ENCODE measurements around the gene CRYBB2.
"Not testable (repeated sequence)": the region's sequence is repeated elsewhere in the genome, so short reads cannot be mapped to it uniquely, and the experiment has no call there.

CRYBB2 gene

DNA sequence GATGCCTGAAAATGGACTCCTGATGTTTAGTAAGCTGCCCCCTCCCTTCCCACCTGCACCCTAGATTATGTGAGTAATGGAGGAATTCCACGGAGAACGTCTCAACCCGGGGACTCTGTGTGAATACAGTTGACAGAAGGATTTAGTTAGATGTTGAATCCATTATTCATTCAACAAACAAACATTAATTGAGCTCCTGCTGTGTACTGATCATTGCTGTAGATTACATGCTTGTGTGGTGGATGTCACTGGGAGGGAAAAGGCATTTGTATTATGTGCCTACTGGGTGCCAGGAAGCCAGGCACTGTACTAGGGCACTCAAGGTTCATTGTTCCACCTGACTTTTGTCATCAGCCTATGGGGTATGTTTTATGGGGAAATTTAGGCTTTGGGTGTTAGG, 42.6 kb upstream of the CRYBB2 start:
- no peak overlapping the region for H3K4me3 ChIP-seq (ENCODE audit: low read depth, low read length)

DNA sequence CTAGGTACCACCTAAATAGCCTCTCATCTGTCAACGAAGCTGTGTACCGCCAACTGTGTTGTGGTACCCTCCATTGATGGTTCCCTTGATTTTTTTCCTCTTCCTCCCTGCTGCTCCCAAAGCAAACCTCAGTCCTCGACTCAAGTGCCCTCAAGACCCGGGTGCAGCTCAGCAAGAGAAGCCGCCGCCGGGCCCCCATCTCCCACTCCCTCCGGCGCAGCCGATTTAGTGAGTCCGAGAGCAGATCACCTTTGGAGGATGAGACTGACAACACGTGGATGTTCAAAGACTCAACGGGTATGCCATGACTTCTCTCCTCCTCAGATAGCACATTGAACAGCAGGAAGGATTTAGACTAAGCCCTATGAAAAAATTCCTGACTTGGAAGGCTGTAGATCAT, 42.2 kb upstream of the CRYBB2 start:
- TF ChIP-seq, protein P1, sequence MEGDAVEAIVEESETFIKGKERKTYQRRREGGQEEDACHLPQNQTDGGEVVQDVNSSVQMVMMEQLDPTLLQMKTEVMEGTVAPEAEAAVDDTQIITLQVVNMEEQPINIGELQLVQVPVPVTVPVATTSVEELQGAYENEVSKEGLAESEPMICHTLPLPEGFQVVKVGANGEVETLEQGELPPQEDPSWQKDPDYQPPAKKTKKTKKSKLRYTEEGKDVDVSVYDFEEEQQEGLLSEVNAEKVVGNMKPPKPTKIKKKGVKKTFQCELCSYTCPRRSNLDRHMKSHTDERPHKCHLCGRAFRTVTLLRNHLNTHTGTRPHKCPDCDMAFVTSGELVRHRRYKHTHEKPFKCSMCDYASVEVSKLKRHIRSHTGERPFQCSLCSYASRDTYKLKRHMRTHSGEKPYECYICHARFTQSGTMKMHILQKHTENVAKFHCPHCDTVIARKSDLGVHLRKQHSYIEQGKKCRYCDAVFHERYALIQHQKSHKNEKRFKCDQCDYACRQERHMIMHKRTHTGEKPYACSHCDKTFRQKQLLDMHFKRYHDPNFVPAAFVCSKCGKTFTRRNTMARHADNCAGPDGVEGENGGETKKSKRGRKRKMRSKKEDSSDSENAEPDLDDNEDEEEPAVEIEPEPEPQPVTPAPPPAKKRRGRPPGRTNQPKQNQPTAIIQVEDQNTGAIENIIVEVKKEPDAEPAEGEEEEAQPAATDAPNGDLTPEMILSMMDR (conservative IDR thresholded peaks at IDR 0.05; ENCODE audit: low read depth, low read length), result no peak
- no peak for DNase-seq (ENCODE audit: low read depth)
- no peak overlapping the region for H3K4me3 ChIP-seq (ENCODE audit: low read depth, low read length)

More for the DNA sequence above, 42.6 kb upstream of the CRYBB2 start:
- TF ChIP-seq, protein P1 (conservative IDR thresholded peaks at IDR 0.05; ENCODE audit: low read depth, low read length), result no peak
- DNase-seq (ENCODE audit: low read depth), result no peak

DNA sequence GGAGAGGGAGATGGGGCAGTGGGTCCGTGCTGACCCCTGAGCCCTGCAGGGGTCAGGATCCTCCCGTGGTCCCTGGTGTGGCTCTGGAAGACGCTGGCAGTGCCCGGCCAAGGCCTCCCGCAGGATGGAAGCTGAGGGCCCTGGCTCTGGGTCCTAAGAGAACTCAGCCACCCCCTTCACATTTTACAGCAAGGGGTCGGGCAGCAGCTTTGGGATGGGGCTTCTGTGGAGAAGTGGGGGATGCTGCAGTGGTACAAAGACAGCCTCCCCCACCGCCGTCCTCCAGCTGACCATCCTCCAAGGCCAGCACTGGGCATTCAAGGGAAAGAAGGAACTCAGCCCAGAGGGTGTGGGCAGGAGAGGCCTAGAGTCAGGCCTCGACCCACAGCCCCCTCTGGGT, 41.5 kb upstream of the CRYBB2 start:
- no peak overlapping the region for H3K4me3 ChIP-seq (ENCODE audit: low read depth, low read length)
- no peak for DNase-seq (ENCODE audit: low read depth)
- TF ChIP-seq, protein P1 (conservative IDR thresholded peaks at IDR 0.05; ENCODE audit: low read depth, low read length), result no peak

DNA sequence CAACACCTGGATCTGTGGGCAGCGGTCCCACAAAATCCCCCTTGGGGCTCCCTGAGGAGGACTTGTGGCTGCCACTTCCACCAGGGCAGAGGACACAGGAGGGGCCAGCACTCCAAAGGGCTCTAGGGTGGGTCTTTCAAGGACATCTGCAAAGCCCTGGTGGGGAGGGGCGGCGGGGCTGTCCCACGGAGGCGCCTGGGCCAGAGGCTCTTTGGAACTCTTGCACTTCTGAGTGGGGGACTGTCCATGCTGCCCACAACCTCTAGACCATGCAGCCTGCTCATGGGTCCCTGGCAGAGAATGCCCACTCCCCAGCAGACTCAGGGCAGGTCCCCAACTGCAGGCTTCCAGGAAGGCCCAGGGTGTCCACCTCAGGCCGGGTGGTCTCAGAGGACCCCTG, 41.1 kb upstream of the CRYBB2 start:
- DNase-seq (ENCODE audit: low read depth); H3K4me3 ChIP-seq (ENCODE audit: low read depth, low read length): not testable (repeated sequence)

DNA sequence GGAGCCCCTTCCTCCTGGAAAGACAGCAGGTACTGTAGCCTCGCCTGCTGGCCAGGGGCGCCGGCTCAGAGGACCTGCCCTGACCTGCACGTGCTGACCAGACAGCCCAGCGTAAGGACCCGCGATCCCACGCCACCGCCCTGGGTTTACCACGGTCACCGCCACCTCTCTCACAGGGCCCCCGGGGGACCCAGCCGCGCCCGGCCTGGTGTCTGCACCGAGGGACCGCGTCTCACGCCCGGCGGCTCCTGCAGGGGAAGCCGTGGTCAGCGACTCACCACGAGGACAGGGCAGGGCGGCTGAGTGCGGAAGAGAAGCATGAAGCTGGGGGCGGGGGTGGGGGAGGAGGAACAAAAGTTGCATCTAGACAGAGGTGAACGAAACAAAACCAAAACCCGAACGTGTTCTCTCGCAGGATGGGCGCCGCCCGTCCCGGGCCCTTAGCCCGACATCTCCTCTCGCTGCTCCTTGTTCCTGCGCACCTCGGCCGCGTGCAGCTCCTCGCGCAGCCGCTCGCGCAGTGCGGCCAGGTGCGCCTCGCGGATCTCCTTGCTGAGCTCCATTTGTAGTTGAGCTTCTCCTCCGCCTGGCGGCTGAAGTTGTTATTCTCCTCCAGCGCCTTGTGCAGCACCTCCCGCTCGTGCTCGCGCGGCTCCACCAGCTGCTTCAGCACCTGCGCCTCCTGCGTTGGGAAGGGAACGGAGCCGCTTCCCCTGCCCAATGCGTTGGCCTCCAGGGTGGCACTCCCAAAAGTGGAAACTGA, 40.4 kb upstream of the CRYBB2 start:
- not testable (repeated sequence) for DNase-seq (ENCODE audit: low read depth); H3K4me3 ChIP-seq (ENCODE audit: low read depth, low read length)

GRCh38 chr22:25182131-25183110, 37.0 kb upstream of the CRYBB2 start:
- no peak overlapping the region for H3K4me3 ChIP-seq (ENCODE audit: low read depth, low read length)
- TF ChIP-seq, protein P1 (conservative IDR thresholded peaks at IDR 0.05; ENCODE audit: low read depth, low read length), result no peak
- no peak for DNase-seq (ENCODE audit: low read depth)

- TF ChIP-seq, protein P1 (conservative IDR thresholded peaks at IDR 0.05; ENCODE audit: low read depth, low read length), result no peak
- DNase-seq (ENCODE audit: low read depth), result no peak
- no peak overlapping the region for H3K4me3 ChIP-seq (ENCODE audit: low read depth, low read length)
Observed at GRCh38 chr22:25183949-25184619, 35.4 kb upstream of the CRYBB2 start.

Data from choroid plexus epithelial cell (primary cell).